Measurements from ENCODE around the gene CSNK2A1. TPM values are rescaled to one million over a fixed set of nuclear protein-coding genes. Genes with fewer than 3 reads are reported as not detected.
A peak's percentile ranks its signal among the peaks of the same experiment; 100 is the strongest.

CSNK2A1 gene
- 71.1 TPM for polyA plus RNA-seq (2012; ENCODE audit: insufficient read length, low read depth)

DNA sequence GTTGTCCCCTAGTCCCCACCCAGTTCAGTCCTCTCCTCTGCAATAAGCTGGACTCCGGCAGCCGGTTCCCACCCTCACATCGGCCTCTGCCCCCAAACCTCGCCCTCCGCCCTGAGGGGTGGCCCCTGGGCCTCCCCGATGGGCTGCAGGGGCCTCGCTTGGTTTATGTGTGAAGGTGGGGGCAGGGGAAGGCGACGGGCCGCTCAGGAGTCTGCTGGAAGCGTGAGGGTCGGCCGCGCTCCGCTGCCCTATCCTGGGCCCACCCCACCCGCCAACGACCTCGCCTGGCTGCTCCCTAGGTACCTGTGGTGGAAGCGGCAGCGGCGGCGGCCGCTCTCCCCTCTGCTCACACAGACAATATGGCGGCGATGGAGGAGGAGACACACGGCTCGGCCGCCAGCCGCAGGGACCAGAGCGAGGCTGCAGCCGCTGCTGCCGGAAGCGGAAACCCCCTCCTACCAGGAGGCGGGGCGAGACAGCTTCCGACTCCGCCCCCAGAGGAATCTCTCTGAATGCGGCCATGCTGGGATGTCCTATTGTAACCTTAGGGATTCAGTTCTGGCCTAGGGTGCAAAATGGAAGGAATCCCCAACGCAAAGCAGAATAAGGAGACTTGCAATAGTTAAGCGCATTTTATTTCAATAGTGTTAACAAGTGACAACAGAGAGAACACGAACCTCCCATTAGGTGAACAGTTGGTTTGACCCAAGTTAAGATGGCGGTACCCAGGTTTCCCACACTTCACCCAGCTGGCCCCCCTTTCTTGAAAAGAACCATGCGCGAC lies at the start of gene CSNK2A1:
Gene CSNK2A1 (minus strand): TSS at position 422 of the 784 bp plus-strand sequence. CDS start 35,239 bp downstream, outside the sequence.
- peak; percentile 32 for TF ChIP-seq FOXP2 (optimal IDR thresholded peaks at IDR 0.05; ENCODE audit: borderline replicate concordance, extremely low read depth, extremely low read length, insufficient read depth)
- TF ChIP-seq POLR2AphosphoS5 (IDR thresholded peaks at IDR 0.05; ENCODE audit: low read depth, low read length): peak; percentile 96
- no peak for TF ChIP-seq SIN3A (IDR thresholded peaks at IDR 0.05; ENCODE audit: borderline replicate concordance, insufficient read depth, low read length)
- TF ChIP-seq, protein P1, sequence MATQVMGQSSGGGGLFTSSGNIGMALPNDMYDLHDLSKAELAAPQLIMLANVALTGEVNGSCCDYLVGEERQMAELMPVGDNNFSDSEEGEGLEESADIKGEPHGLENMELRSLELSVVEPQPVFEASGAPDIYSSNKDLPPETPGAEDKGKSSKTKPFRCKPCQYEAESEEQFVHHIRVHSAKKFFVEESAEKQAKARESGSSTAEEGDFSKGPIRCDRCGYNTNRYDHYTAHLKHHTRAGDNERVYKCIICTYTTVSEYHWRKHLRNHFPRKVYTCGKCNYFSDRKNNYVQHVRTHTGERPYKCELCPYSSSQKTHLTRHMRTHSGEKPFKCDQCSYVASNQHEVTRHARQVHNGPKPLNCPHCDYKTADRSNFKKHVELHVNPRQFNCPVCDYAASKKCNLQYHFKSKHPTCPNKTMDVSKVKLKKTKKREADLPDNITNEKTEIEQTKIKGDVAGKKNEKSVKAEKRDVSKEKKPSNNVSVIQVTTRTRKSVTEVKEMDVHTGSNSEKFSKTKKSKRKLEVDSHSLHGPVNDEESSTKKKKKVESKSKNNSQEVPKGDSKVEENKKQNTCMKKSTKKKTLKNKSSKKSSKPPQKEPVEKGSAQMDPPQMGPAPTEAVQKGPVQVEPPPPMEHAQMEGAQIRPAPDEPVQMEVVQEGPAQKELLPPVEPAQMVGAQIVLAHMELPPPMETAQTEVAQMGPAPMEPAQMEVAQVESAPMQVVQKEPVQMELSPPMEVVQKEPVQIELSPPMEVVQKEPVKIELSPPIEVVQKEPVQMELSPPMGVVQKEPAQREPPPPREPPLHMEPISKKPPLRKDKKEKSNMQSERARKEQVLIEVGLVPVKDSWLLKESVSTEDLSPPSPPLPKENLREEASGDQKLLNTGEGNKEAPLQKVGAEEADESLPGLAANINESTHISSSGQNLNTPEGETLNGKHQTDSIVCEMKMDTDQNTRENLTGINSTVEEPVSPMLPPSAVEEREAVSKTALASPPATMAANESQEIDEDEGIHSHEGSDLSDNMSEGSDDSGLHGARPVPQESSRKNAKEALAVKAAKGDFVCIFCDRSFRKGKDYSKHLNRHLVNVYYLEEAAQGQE (IDR thresholded peaks at IDR 0.05; ENCODE audit: insufficient read depth in 1 of 2, low read depth in 2 of 2, low read length in 2 of 2): peak in 1 of 2 experiments; percentile 65; a peak in 2 of 4 replicates
- peak; percentile 82 for TF ChIP-seq TAF1 (IDR thresholded peaks at IDR 0.05; ENCODE audit: borderline replicate concordance, insufficient read depth, low read length)

DNA sequence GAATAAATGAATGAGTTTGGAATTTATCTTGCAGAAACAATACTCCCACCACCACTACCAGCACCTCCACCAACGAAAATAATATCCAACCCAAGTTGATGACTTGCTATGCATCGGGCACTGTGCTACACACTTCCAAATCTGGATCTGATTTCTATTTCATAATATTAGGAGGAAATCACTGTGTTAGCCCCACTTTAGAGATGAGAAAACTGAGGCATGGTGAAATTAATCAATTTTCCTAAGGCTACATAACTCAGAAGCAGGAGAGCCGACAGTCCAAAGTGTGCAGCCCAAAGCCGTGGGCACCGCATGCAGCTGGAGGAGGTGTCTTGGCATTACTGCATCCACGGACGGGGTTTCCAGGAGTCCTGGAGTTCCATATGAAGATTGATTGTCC lies 48.9 kb upstream of the CSNK2A1 start:
- no peak for TF ChIP-seq SIN3A (IDR thresholded peaks at IDR 0.05; ENCODE audit: borderline replicate concordance, insufficient read depth, low read length)
- no peak for TF ChIP-seq TAF1 (IDR thresholded peaks at IDR 0.05; ENCODE audit: borderline replicate concordance, insufficient read depth, low read length)
- TF ChIP-seq POLR2AphosphoS5 (IDR thresholded peaks at IDR 0.05; ENCODE audit: low read depth, low read length): no peak
- TF ChIP-seq FOXP2 (optimal IDR thresholded peaks at IDR 0.05; ENCODE audit: borderline replicate concordance, extremely low read depth, extremely low read length, insufficient read depth): no peak
- TF ChIP-seq, protein P1 (IDR thresholded peaks at IDR 0.05; ENCODE audit: insufficient read depth in 1 of 2, low read depth in 2 of 2, low read length in 2 of 2): no peak

DNA sequence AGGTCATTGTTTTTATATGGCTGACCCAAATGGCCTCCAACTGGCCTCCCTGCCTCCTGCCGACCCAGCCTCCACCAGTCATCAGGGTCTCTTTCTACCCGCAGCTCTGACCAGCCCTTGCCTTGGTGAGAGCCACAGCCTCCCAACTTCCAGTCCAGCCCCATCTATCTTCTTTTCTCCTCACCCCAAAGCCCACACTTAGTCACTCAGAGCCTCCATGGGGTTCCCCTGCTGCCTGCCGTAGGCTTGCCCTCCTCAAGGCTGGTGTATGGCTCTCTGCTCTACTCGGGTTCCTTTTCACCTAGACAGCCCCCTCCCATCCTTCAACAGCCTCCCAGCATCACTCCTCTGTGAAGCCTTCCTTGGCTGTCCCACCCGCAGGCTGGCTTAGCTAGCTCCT lies 48.4 kb upstream of the CSNK2A1 start:
- TF ChIP-seq TAF1 (IDR thresholded peaks at IDR 0.05; ENCODE audit: borderline replicate concordance, insufficient read depth, low read length) (no peak), FOXP2 (optimal IDR thresholded peaks at IDR 0.05; ENCODE audit: borderline replicate concordance, extremely low read depth, extremely low read length, insufficient read depth) (no peak), POLR2AphosphoS5 (IDR thresholded peaks at IDR 0.05; ENCODE audit: low read depth, low read length) (no peak), SIN3A (IDR thresholded peaks at IDR 0.05; ENCODE audit: borderline replicate concordance, insufficient read depth, low read length) (no peak)
- TF ChIP-seq, protein P1 (IDR thresholded peaks at IDR 0.05; ENCODE audit: insufficient read depth in 1 of 2, low read depth in 2 of 2, low read length in 2 of 2): no peak

DNA sequence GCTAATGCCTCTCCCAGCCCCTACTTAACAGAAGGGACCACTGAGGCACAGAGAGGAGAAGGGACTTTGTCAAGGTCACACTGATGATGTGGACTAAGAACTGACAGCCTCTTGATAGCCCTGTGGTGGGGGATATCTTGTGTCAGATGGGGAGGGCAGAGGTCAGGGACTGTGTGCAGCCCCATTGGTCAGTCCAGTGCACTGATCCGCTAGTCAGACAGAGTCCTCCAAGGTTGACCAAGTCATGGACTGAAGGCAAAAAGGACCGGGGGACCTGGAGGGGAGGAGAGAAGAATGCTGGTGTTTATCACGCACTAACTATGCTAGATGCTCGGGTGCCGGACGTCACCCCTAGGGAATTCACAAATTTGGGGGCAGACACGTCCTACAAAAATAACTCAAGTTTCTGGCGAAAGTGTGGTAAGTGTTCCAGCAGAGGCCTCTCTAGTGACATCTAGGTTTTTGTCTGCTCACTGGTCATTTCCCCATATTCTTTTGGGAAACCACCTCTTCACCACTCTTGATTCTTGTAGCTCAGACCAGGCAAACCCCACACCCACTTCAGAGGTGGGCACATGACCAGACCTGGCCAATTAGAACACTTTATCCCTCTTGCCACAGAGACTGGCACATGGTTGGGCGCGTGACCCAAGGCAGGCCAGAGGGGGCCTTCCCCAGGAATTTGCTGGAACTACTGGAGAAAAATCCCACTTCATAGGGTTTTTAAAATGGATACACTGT lies 45.5 kb upstream of the CSNK2A1 start:
- TF ChIP-seq SIN3A (IDR thresholded peaks at IDR 0.05; ENCODE audit: borderline replicate concordance, insufficient read depth, low read length): no peak
- TF ChIP-seq, protein P1 (IDR thresholded peaks at IDR 0.05; ENCODE audit: insufficient read depth in 1 of 2, low read depth in 2 of 2, low read length in 2 of 2): no peak
- TF ChIP-seq TAF1 (IDR thresholded peaks at IDR 0.05; ENCODE audit: borderline replicate concordance, insufficient read depth, low read length): no peak
- no peak for TF ChIP-seq POLR2AphosphoS5 (IDR thresholded peaks at IDR 0.05; ENCODE audit: low read depth, low read length)
- no peak for TF ChIP-seq FOXP2 (optimal IDR thresholded peaks at IDR 0.05; ENCODE audit: borderline replicate concordance, extremely low read depth, extremely low read length, insufficient read depth)

Data from PFSK-1 (cell line).